Frontal cortex (tissue), 4 donors: ENCODE measurements around the gene ANKRD6. TPM values are rescaled to one million over a fixed set of nuclear protein-coding genes. Genes with fewer than 3 reads are reported as not detected.
A peak's percentile ranks its signal among the peaks of the same experiment; 100 is the strongest.

Experiments used
- DNase-seq, 2 donors: peaks; one replicate each; pipeline ENCODE4 v3.0.0; 2012; ENCODE audit warnings: low spot score in 2 of 2
- FAIRE-seq: peaks from 2 replicates; lab custom pipeline; 2012; peaks lifted over from hg19 to GRCh38; lab: Jason Lieb, UNC
- total RNA-seq: library from RNA; depleted of rRNA; stranded (reverse); fragments of >200 nt; gene quantifications from one replicate; pipeline ENCODE4 v1.2.3, GENCODE V29; 2014
- donor health status: control.
- donor health status: control.
- donor health status: control.

Gene ANKRD6
- total RNA-seq, 1 donor from 2014 or later, result 28.9 TPM

- FAIRE-seq, result no peak
- DNase-seq, result no peak
Measured at GRCh38 chr6:89462503-89462902, 29.6 kb downstream of the ANKRD6 start.

- DNase-seq, result no peak
- no peak for FAIRE-seq
Measured at GRCh38 chr6:89464295-89464694, 31.3 kb downstream of the ANKRD6 start.

GRCh38 chr6:89467437-89467836, 34.5 kb downstream of the ANKRD6 start:
- DNase-seq (no peak), FAIRE-seq (no peak)

GRCh38 chr6:89468998-89469397, 36.0 kb downstream of the ANKRD6 start:
- no peak for DNase-seq
- no peak for FAIRE-seq

GRCh38 chr6:89471287-89471867, 38.4 kb downstream of the ANKRD6 start:
- FAIRE-seq (no peak), DNase-seq (no peak)

GRCh38 chr6:89475101-89475500, 42.1 kb downstream of the ANKRD6 start:
- no peak for DNase-seq
- no peak for FAIRE-seq

GRCh38 chr6:89475634-89476033, 42.7 kb downstream of the ANKRD6 start:
- DNase-seq, result no peak
- FAIRE-seq, result no peak

- no peak for FAIRE-seq
- DNase-seq, result no peak
Measured at GRCh38 chr6:89479897-89480296, 46.9 kb downstream of the ANKRD6 start.

GRCh38 chr6:89481695-89482094, 48.7 kb downstream of the ANKRD6 start:
- DNase-seq (no peak), FAIRE-seq (no peak)

GRCh38 chr6:89482126-89482525, 49.2 kb downstream of the ANKRD6 start:
- FAIRE-seq, result no peak

GRCh38 chr6:89483111-89483720, 50.3 kb downstream of the ANKRD6 start:
- no peak for FAIRE-seq
- DNase-seq, result peak in 1 of 2 donors; percentile 4

More at GRCh38 chr6:89482126-89482525, 49.2 kb downstream of the ANKRD6 start:
- DNase-seq, result no peak

GRCh38 chr6:89485320-89485719, 52.4 kb downstream of the ANKRD6 start:
- FAIRE-seq (no peak), DNase-seq (no peak)

GRCh38 chr6:89487864-89488263, 54.9 kb downstream of the ANKRD6 start:
- FAIRE-seq (no peak), DNase-seq (no peak)

- FAIRE-seq, result no peak
- no peak for DNase-seq
Measured at GRCh38 chr6:89488438-89488837, 55.5 kb downstream of the ANKRD6 start.

- DNase-seq, result no peak
- no peak for FAIRE-seq
Measured at GRCh38 chr6:89489078-89489477, 56.1 kb downstream of the ANKRD6 start.

- FAIRE-seq (no peak), DNase-seq (no peak)
Measured at GRCh38 chr6:89492025-89492640, 59.2 kb downstream of the ANKRD6 start.

GRCh38 chr6:89494131-89494793, 61.3 kb downstream of the ANKRD6 start:
- no peak for FAIRE-seq
- no peak for DNase-seq

- DNase-seq (no peak), FAIRE-seq (no peak)
Measured at GRCh38 chr6:89495961-89496535, 63.1 kb downstream of the ANKRD6 start.

GRCh38 chr6:89500611-89501010, 67.7 kb downstream of the ANKRD6 start:
- DNase-seq (no peak), FAIRE-seq (no peak)

GRCh38 chr6:89501222-89501621, 68.3 kb downstream of the ANKRD6 start:
- DNase-seq (no peak), FAIRE-seq (no peak)

GRCh38 chr6:89501753-89502152, 68.8 kb downstream of the ANKRD6 start:
- FAIRE-seq (no peak), DNase-seq (no peak)
